Ovary (tissue), 3 donors: ENCODE data around the gene COL5A2.

Experiments
- EP300 ChIP-seq: sonication (generic); formaldehyde crosslinking; IDR thresholded peaks from one replicate; pipeline ENCODE4 v1.6.1; 2017; ENCODE audit warnings: antibody characterized with exemption
- POLR2A ChIP-seq: fragments of 450-650 bp; IDR thresholded peaks from one replicate; pipeline ENCODE4 v1.6.1; 2017; ENCODE audit warnings: antibody characterized with exemption, mild to moderate bottlenecking, moderate library complexity
- TF ChIP-seq, protein P1 (sequence below), 3 donors: fragments of 450-650 bp in 2 of 3; fragments of 200-600 bp in 1 of 3; IDR thresholded peaks; one replicate each; pipeline versions ENCODE4 v1.5.1 to v1.8.0; 2016 to 2022; ENCODE audit warnings: antibody characterized with exemption in 3 of 3, mild to moderate bottlenecking in 1 of 3
- donor health status: DM: no; HTN: no; CAD: no.

GRCh38 chr2:189037518-189037917 is 142.0 kb downstream of the COL5A2 start:
- TF ChIP-seq, protein P1, sequence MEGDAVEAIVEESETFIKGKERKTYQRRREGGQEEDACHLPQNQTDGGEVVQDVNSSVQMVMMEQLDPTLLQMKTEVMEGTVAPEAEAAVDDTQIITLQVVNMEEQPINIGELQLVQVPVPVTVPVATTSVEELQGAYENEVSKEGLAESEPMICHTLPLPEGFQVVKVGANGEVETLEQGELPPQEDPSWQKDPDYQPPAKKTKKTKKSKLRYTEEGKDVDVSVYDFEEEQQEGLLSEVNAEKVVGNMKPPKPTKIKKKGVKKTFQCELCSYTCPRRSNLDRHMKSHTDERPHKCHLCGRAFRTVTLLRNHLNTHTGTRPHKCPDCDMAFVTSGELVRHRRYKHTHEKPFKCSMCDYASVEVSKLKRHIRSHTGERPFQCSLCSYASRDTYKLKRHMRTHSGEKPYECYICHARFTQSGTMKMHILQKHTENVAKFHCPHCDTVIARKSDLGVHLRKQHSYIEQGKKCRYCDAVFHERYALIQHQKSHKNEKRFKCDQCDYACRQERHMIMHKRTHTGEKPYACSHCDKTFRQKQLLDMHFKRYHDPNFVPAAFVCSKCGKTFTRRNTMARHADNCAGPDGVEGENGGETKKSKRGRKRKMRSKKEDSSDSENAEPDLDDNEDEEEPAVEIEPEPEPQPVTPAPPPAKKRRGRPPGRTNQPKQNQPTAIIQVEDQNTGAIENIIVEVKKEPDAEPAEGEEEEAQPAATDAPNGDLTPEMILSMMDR (IDR thresholded peaks at IDR 0.05) = no peak
- TF ChIP-seq POLR2A = no peak
- no peak for TF ChIP-seq EP300
